Activated CD8-positive, alpha-beta memory T cell treated with anti-CD3 and anti-CD28 coated beads, Interleukin-2, amount 50 U/mL, for 1 hour (primary cell): Measurements from ENCODE around the gene SLC35E2B.
"Not testable (repeated sequence)": the region's sequence is repeated elsewhere in the genome, so short reads cannot be mapped to it uniquely, and the experiment has no call there.

Experiments used
- DNase-seq: peaks from one replicate; pipeline ENCODE4 v3.0.0-alpha.2; 2020; ENCODE audit errors: extremely low read depth

SLC35E2B gene

GRCh38 chr1:1640081-1640480, 52.5 kb downstream of the SLC35E2B start:
- DNase-seq, result not testable (repeated sequence)

- not testable (repeated sequence) for DNase-seq
These were observed 53.2 kb downstream of the SLC35E2B start for GRCh38 chr1:1639368-1639767.

GRCh38 chr1:1638528-1638927, 54.1 kb downstream of the SLC35E2B start:
- not testable (repeated sequence) for DNase-seq

- DNase-seq, result not testable (repeated sequence)
These were observed 55.1 kb downstream of the SLC35E2B start for GRCh38 chr1:1637479-1637875.

- DNase-seq, result not testable (repeated sequence)
These were observed 55.7 kb downstream of the SLC35E2B start for GRCh38 chr1:1636621-1637478.

- not testable (repeated sequence) for DNase-seq
These were observed 58.0 kb downstream of the SLC35E2B start for GRCh38 chr1:1634613-1635012.

- DNase-seq, result not testable (repeated sequence)
These were observed 59.2 kb downstream of the SLC35E2B start for GRCh38 chr1:1633409-1633808.

GRCh38 chr1:1631782-1632420, 60.7 kb downstream of the SLC35E2B start, which contains the start of gene MMP23B:
TSS of gene MMP23B (plus strand) at chr1:1632173. CDS start at chr1:1632219, 46 bp downstream.
- DNase-seq, result no peak

- DNase-seq, result no peak
These were observed 61.4 kb downstream of the SLC35E2B start for GRCh38 chr1:1630965-1631781.

- peak; percentile 80 for DNase-seq
These were observed 62.2 kb downstream of the SLC35E2B start for GRCh38 chr1:1630191-1630964.

GRCh38 chr1:1629430-1630190, 63.0 kb downstream of the SLC35E2B start:
- peak; percentile 64 for DNase-seq

GRCh38 chr1:1628754-1629429, 63.7 kb downstream of the SLC35E2B start:
- no peak for DNase-seq

GRCh38 chr1:1627829-1628753, 64.5 kb downstream of the SLC35E2B start:
- DNase-seq, result no peak

GRCh38 chr1:1627261-1627828, 65.2 kb downstream of the SLC35E2B start:
- no peak for DNase-seq

- no peak for DNase-seq
These were observed 66.1 kb downstream of the SLC35E2B start for GRCh38 chr1:1626207-1627141.

- DNase-seq, result no peak
These were observed 66.8 kb downstream of the SLC35E2B start for GRCh38 chr1:1625824-1626206.

- no peak for DNase-seq
These were observed 67.2 kb downstream of the SLC35E2B start for GRCh38 chr1:1625404-1625775.
